Measurements from ENCODE around the gene DTX3. TPM values are rescaled to one million over a fixed set of nuclear protein-coding genes. Genes with fewer than 3 reads are reported as not detected.

The DTX3 gene
- total and polyA plus RNA-seq, 9 donors = 37.9 to 75.2 (median 56.2) TPM

DNA sequence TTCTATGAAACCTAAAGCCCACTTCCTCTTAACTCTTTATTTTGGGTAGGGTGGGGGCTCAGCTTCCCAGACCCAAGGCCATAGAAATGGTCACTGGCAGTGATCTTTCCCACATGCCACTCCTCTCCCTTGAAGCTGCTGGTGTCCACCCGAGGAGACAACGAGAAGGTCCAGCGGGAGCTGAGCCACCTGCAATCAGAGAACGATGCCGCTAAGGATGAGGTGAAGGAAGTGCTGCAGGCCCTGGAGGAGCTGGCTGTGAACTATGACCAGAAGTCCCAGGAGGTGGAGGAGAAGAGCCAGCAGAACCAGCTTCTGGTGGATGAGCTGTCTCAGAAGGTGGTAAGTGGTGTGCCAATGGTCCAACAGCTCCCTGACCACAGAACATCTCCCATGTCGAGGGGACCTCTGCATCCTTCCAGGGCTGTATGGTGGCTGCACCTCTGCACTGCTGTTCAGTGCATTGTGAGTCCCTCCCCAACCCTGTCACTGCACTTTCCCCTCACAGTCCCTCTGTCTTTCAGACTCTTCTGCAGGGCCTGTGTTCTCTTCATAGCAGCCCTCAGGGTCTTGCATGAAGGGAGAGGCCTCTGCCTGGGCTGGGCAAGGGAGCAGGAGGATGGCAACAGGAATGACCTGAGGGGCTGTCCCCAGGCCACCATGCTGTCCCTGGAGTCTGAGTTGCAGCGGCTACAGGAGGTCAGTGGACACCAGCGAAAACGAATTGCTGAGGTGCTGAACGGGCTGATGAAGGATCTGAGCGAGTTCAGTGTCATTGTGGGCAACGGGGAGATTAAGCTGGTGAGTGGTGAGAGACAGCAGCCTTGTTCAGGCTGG lies 32.5 kb upstream of the DTX3 start:
- 82 to 89% (median 88%) methylated on average over 12 of the region's 12 CpGs for WGBS, 3 donors
- H3K36me3 ChIP-seq = no peaks in the 10 kb centered on the region
- no peak overlapping the region for H3K4me3 ChIP-seq
- H3K27me3 ChIP-seq = no peaks in the 10 kb centered on the region
- intact Hi-C loops (cut with DNase I) = no loop called here
- TF ChIP-seq EP300 (IDR thresholded peaks at IDR 0.05) (no peak), POLR2A (IDR thresholded peaks at IDR 0.05) (no peak)
- H3K9me3 ChIP-seq = no peaks in the 10 kb centered on the region
- no peak overlapping the region for H3K27ac ChIP-seq
- no peak for DNase-seq
- H3K4me1 ChIP-seq (ENCODE audit: insufficient read depth) = no peaks in the 10 kb centered on the region

DNA sequence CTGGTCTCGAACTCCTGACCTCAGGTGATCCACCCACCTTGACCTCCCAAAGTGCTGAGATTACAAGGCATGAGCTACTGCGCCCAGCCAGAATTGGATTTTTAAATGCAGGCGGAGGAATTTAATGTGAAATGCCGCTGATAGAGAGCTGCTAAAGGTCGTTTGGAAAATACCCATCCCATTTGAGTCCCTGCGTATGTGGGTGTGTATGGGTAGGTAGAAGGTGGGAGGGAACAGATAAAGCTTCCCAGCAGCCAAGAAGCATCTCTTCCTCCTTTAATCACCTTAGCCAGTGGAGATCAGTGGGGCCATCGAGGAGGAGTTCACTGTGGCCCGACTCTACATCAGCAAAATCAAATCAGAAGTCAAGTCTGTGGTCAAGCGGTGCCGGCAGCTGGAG lies 29.8 kb upstream of the DTX3 start:
- 77 to 84% (median 81%) methylated on average over 10 of the region's 10 CpGs for WGBS, 3 donors
- no peak for DNase-seq
- TF ChIP-seq, protein P1, sequence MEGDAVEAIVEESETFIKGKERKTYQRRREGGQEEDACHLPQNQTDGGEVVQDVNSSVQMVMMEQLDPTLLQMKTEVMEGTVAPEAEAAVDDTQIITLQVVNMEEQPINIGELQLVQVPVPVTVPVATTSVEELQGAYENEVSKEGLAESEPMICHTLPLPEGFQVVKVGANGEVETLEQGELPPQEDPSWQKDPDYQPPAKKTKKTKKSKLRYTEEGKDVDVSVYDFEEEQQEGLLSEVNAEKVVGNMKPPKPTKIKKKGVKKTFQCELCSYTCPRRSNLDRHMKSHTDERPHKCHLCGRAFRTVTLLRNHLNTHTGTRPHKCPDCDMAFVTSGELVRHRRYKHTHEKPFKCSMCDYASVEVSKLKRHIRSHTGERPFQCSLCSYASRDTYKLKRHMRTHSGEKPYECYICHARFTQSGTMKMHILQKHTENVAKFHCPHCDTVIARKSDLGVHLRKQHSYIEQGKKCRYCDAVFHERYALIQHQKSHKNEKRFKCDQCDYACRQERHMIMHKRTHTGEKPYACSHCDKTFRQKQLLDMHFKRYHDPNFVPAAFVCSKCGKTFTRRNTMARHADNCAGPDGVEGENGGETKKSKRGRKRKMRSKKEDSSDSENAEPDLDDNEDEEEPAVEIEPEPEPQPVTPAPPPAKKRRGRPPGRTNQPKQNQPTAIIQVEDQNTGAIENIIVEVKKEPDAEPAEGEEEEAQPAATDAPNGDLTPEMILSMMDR (IDR thresholded peaks at IDR 0.05) = no peak
- no peak for TF ChIP-seq EP300 (IDR thresholded peaks at IDR 0.05)
- no peak for TF ChIP-seq POLR2A (IDR thresholded peaks at IDR 0.05)
- H3K36me3 ChIP-seq = no peaks in the 10 kb centered on the region
- H3K4me3 ChIP-seq = no peak overlapping the region
- intact Hi-C loops (cut with DNase I) = no loop called here
- no peaks in the 10 kb centered on the region for H3K27me3 ChIP-seq
- no peaks in the 10 kb centered on the region for H3K9me3 ChIP-seq
- no peak overlapping the region for H3K27ac ChIP-seq
- no peaks in the 10 kb centered on the region for H3K4me1 ChIP-seq (ENCODE audit: insufficient read depth)

DNA sequence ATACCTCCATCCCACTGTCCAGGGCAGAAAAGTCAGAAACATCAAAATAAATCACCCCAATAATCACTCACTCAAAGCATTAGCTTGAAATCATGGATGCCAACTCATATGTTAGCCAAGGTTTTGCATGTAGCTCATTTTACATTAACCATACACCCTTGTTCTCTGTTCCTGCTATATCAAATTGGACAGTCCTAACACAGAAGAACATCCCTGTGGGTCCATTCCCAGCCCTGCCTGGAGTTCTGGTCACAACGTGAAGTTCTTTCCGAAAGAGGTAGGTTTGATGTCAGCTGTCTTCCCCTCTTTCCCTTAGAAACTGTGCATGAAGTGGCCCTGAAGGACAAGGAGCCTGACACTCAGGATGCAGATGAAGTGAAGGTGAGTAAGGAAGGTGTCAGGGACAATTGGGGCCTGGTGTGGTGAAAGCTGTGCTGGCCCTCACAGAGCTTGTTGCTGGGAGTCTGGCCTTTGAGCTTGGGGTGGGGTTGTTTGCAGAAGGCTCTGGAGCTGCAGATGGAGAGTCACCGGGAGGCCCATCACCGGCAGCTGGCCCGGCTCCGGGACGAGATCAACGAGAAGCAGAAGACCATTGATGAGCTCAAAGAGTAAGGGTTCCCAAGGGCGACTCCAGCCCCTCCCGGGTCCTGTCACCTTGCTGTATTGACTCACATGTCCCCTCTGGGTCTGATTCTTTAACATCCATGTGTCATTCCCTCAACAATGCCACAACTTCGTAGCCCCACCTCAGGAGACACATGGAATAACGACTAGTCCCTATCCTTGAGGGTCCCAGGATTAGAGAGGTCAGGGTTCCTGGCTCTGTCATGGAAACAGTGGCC lies 28.6 kb upstream of the DTX3 start:
- DNase-seq = no peak
- WGBS, 3 donors = 79 to 83% (median 82%) methylated on average over 12 of the region's 12 CpGs
- TF ChIP-seq, protein P1 (IDR thresholded peaks at IDR 0.05) = no peak
- TF ChIP-seq EP300 (IDR thresholded peaks at IDR 0.05) (no peak), POLR2A (IDR thresholded peaks at IDR 0.05) (no peak)
- H3K27ac ChIP-seq = no peak overlapping the region
- H3K36me3 ChIP-seq = no peaks in the 10 kb centered on the region
- H3K27me3 ChIP-seq = no peaks in the 10 kb centered on the region
- no peak overlapping the region for H3K4me3 ChIP-seq
- no peaks in the 10 kb centered on the region for H3K4me1 ChIP-seq (ENCODE audit: insufficient read depth)
- intact Hi-C loops (cut with DNase I) = no loop called here
- H3K9me3 ChIP-seq = no peaks in the 10 kb centered on the region

DNA sequence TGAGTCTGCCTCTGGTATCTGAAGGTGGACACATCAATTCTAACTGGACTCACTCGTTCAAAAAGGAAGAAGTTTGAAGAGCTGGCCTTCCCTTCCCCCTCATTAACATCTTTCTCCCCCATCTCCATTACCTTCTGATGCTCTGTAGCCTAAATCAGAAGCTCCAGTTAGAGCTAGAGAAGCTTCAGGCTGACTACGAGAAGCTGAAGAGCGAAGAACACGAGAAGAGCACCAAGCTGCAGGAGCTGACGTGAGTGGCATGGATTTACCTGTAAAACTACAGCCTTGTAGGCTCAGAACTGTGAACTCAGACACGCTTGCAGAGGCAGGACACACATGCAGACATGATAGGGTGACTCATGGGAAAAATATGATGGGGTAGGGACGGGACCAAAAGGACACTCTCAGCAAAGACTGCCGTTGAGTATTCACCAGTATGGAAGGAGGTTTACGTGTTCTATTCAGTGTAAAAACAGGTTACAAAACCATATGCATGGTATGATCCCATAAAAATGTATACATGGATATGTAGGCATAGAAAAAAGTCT lies 27.9 kb upstream of the DTX3 start:
- intact Hi-C loops (cut with DNase I) = no loop called here
- no peak overlapping the region for H3K27ac ChIP-seq
- H3K27me3 ChIP-seq = no peaks in the 10 kb centered on the region
- WGBS, 3 donors = 64 to 76% (median 75%) methylated on average over 9 of the region's 9 CpGs
- no peak for DNase-seq
- no peak overlapping the region for H3K4me3 ChIP-seq
- no peaks in the 10 kb centered on the region for H3K4me1 ChIP-seq (ENCODE audit: insufficient read depth)
- H3K9me3 ChIP-seq = no peaks in the 10 kb centered on the region
- H3K36me3 ChIP-seq = no peaks in the 10 kb centered on the region
- TF ChIP-seq, protein P1 (IDR thresholded peaks at IDR 0.05) = no peak
- TF ChIP-seq POLR2A (IDR thresholded peaks at IDR 0.05) (no peak), EP300 (IDR thresholded peaks at IDR 0.05) (no peak)
